Left ventricle myocardium inferior (tissue), 1 donor: ENCODE measurements around the gene APCDD1. TPM values are rescaled to one million over a fixed set of nuclear protein-coding genes. Genes with fewer than 3 reads are reported as not detected.

Experiments
- total RNA-seq: library from RNA; stranded (reverse); fragmentation: NEBNext Ultra II Directional; extraction: Animal tissue kit (Norgen Biotek cat#: 25700); gene quantifications from one replicate; pipeline ENCODE4 v1.2.1, GENCODE V29; 2021
- donor health status: DM: no; HTN: yes; CAD: no; lungs with severe emphysema.

The APCDD1 gene
- total RNA-seq, 1 donor from 2014 or later: 38.0 TPM

Other genes with a start within 250 kb of the APCDD1 start
- gene NAPG, start 71.4 kb downstream of the APCDD1 start, total RNA-seq: 31.2 TPM